Transverse colon (tissue), 4 donors: Measurements from ENCODE around the gene IZUMO1R.

Experiments
- EP300 ChIP-seq: sonication (generic); formaldehyde crosslinking; IDR thresholded peaks from one replicate; pipeline ENCODE4 v1.6.1; 2017; ENCODE audit warnings: antibody characterized with exemption, low read depth
- POLR2A ChIP-seq: fragments of 450-650 bp; IDR thresholded peaks from one replicate; pipeline ENCODE4 v1.6.1; 2016; ENCODE audit warnings: antibody characterized with exemption, mild to moderate bottlenecking, moderate library complexity
- POLR2AphosphoS5 ChIP-seq, 3 donors: sonication (generic); formaldehyde crosslinking; IDR thresholded peaks; one replicate each; pipeline ENCODE4 v1.6.1; 2016; ENCODE audit warnings: antibody characterized with exemption in 3 of 3
- TF ChIP-seq, protein P1 (sequence below), 5 experiments: fragments of 200-600 bp in 3 of 5; fragments of 450-650 bp in 2 of 5; sonication (generic) in 3 of 5; IDR thresholded peaks; 1 replicate in 2 of 5; 2 replicates in 3 of 5; pipeline ENCODE4 v1.5.1; 2016 to 2017; ENCODE audit warnings: antibody characterized with exemption in 5 of 5, inconsistent platforms in 3 of 5, mild to moderate bottlenecking in 2 of 5, moderate library complexity in 1 of 5

DNA sequence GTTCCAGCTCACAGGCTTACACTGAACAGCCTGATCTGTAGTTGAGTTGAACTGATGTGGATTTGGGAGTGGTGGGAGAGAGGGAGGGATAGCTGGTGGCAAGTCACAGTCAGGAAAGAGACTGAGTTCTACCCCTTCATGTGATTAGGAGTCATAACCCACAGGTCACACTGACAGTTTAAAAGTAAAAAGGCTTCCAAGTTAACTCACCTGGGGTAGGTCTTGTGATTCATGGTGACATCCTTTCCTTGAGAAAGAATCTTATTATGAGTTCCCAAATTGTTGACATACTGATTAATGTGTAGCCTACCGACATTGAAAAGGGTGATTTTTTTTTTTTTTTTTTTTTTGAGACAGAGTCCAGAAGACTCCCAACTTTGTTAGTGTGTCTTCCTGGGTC is 5.4 kb downstream of the IZUMO1R start:
- TF ChIP-seq, protein P1, sequence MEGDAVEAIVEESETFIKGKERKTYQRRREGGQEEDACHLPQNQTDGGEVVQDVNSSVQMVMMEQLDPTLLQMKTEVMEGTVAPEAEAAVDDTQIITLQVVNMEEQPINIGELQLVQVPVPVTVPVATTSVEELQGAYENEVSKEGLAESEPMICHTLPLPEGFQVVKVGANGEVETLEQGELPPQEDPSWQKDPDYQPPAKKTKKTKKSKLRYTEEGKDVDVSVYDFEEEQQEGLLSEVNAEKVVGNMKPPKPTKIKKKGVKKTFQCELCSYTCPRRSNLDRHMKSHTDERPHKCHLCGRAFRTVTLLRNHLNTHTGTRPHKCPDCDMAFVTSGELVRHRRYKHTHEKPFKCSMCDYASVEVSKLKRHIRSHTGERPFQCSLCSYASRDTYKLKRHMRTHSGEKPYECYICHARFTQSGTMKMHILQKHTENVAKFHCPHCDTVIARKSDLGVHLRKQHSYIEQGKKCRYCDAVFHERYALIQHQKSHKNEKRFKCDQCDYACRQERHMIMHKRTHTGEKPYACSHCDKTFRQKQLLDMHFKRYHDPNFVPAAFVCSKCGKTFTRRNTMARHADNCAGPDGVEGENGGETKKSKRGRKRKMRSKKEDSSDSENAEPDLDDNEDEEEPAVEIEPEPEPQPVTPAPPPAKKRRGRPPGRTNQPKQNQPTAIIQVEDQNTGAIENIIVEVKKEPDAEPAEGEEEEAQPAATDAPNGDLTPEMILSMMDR (IDR thresholded peaks at IDR 0.05), result no peak
- TF ChIP-seq EP300 (no peak), POLR2A (no peak), POLR2AphosphoS5 (IDR thresholded peaks at IDR 0.05) (no peak)
